Measurements from ENCODE around the gene ESRRG. TPM values are rescaled to one million over a fixed set of nuclear protein-coding genes. Genes with fewer than 3 reads are reported as not detected.

ESRRG gene
- total RNA-seq, 4 donors from 2014 or later: 0.76 to 7.0 (median 5.2) TPM

DNA sequence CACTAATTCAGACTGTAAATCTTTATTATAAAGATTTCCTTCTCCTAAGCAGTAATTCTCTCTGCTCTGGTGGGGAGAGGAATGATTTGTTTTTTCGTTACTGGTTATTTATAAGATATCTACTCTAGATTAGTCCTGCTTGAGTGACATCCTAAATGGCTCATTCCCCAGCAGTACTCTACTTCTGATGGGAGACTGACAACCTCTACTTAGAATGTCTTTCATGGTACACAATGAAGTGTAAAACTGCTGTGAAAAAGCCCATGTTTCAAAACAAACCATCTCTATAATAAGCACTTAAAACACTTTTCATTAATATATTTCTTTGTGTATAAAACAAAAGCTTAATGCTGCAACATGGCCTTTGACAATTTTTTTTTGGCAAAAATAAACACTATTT is 33.9 kb upstream of the ESRRG start:
- no peak for DNase-seq (ENCODE audit: low spot score in 2 of 2)
- WGBS, 2 donors: 80 to 84% methylated on average over 1 of the region's 1 CpG
- intact Hi-C loops (cut with DNase I; ENCODE audit: low total_unique reads): no loop called here
- TF ChIP-seq POLR2A (IDR thresholded peaks at IDR 0.05): no peak
- TF ChIP-seq, protein P1, sequence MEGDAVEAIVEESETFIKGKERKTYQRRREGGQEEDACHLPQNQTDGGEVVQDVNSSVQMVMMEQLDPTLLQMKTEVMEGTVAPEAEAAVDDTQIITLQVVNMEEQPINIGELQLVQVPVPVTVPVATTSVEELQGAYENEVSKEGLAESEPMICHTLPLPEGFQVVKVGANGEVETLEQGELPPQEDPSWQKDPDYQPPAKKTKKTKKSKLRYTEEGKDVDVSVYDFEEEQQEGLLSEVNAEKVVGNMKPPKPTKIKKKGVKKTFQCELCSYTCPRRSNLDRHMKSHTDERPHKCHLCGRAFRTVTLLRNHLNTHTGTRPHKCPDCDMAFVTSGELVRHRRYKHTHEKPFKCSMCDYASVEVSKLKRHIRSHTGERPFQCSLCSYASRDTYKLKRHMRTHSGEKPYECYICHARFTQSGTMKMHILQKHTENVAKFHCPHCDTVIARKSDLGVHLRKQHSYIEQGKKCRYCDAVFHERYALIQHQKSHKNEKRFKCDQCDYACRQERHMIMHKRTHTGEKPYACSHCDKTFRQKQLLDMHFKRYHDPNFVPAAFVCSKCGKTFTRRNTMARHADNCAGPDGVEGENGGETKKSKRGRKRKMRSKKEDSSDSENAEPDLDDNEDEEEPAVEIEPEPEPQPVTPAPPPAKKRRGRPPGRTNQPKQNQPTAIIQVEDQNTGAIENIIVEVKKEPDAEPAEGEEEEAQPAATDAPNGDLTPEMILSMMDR (IDR thresholded peaks at IDR 0.05): no peak
- no peak overlapping the region for H3K4me3 ChIP-seq (ENCODE audit: low read depth, poor library complexity, severe bottlenecking)

DNA sequence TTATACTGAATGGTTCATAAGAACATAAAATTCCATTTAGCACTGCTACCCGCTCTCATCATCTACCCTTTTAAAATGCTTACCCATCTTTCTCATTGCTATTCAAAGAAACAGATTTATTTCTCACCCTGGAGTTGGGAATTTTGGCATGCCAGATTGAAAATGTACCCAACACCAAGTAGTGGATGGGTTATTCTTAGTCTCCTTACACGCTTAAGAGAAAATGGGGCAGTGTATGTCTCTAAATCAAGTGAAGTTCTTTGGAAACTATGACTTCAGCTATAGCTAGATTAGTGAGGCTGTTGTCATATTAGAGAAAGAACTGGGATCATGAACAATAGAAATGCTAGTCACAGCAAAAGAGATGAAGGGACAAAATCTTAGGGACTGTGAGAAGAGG is 27.7 kb upstream of the ESRRG start:
- H3K4me3 ChIP-seq (ENCODE audit: low read depth, poor library complexity, severe bottlenecking): no peak overlapping the region
- TF ChIP-seq, protein P1 (IDR thresholded peaks at IDR 0.05): no peak
- TF ChIP-seq POLR2A (IDR thresholded peaks at IDR 0.05): no peak
- 85 to 99% methylated on average over 2 of the region's 2 CpGs for WGBS, 2 donors
- intact Hi-C loops (cut with DNase I; ENCODE audit: low total_unique reads): no loop called here
- DNase-seq (ENCODE audit: low spot score in 2 of 2): no peak

DNA sequence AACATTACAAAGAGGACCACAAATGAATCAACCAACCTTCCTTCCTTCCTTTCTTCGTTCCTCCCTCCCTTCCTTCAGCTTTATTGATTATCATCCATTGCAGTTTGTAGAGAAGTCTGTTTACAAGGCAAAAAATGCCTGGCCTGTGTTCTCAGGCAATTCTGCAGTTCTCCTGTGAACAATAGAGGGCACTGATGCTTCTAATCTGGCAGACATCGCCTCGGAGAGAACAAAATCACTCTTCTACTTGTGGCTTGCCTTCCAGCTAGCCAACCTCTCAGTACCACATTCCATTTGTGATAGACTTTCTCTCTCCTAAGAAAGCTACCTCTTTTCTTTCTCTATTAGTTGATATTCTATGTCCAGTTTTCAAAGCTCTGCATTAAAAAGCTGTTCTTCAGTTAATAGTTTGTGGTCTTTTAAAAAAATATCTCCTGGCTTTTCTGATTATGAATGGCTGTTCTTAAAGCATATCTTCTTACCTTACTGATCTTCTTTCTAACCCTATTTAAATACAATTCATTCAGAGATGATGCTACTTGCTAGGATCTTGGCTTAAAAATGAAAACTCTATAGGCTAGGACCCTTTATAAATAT is 26.9 kb upstream of the ESRRG start:
- intact Hi-C loops (cut with DNase I; ENCODE audit: low total_unique reads): no loop called here
- no peak overlapping the region for H3K4me3 ChIP-seq (ENCODE audit: low read depth, poor library complexity, severe bottlenecking)
- DNase-seq (ENCODE audit: low spot score in 2 of 2): no peak
- TF ChIP-seq, protein P1 (IDR thresholded peaks at IDR 0.05): no peak
- TF ChIP-seq POLR2A (IDR thresholded peaks at IDR 0.05): no peak
- WGBS, 2 donors: 6 to 7% methylated on average over 3 of the region's 3 CpGs

DNA sequence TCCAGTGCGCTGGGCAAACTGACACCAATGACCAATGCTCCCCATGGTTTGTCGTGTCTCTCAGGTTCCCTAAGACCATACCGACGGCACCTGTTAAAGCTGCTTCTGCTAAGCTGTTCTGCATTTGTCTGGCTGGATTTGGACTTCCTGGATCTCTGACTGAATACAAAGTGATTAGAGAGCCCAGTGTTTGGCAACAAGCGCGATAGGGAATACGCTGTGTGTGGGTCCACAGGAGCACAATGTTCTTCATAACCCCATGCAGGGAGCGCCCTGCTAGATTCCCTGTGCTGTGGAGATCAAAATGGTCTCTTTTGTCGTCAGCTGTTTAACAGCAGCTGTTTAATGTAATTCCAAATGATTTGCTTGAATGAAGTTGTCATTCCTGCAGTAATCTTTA is 26.0 kb upstream of the ESRRG start:
- no peak for DNase-seq (ENCODE audit: low spot score in 2 of 2)
- no peak for TF ChIP-seq POLR2A (IDR thresholded peaks at IDR 0.05)
- TF ChIP-seq, protein P1 (IDR thresholded peaks at IDR 0.05): no peak
- intact Hi-C loops (cut with DNase I; ENCODE audit: low total_unique reads): no loop called here
- 88 to 89% methylated on average over 9 of the region's 9 CpGs for WGBS, 2 donors
- no peak overlapping the region for H3K4me3 ChIP-seq (ENCODE audit: low read depth, poor library complexity, severe bottlenecking)

DNA sequence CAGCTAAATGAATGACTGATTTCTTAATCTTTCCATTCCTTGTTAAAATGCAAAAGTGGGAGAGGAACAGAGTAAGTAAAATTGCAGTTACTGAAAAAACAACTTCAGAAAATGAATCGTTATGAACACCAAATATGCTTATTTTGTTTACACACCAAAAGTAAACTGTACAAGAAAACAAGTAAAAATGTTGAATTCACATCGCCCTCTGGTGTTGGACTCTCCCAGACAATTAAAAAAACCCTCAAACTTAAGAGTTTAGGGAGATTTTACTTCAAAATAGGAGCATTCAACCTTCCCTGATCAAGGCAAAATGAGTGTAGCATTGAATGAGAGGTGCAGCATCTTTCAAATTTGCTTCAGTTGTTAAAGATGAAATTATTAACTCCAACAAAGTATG is 19.4 kb upstream of the ESRRG start:
- no peak for TF ChIP-seq POLR2A (IDR thresholded peaks at IDR 0.05)
- TF ChIP-seq, protein P1 (IDR thresholded peaks at IDR 0.05): no peak
- no peak for DNase-seq (ENCODE audit: low spot score in 2 of 2)
- H3K4me3 ChIP-seq (ENCODE audit: low read depth, poor library complexity, severe bottlenecking): no peak overlapping the region
- intact Hi-C loops (cut with DNase I; ENCODE audit: low total_unique reads): no loop called here
- WGBS, 2 donors: 27 to 38% methylated on average over 2 of the region's 2 CpGs

DNA sequence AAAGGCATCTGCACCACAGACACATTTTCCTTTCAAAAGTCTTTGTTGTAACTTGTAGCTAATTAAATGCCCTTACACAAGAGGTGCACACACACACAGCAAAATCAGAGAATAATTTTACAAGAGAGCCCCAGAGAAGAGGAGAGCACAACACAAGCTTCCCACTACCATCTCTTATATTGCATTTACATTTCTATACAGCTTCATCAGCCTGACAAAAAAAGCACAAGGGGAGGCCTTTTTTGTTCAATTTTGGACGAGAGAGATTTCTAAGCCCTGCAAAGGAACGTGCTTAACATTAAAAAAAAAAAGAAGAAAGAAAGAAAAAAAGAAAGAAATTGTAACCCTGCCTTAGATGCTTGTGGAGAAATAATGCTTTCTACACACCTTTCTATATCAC is 17.1 kb upstream of the ESRRG start:
- WGBS, 2 donors: 29 to 40% methylated on average over 2 of the region's 2 CpGs
- no peak for TF ChIP-seq POLR2A (IDR thresholded peaks at IDR 0.05)
- TF ChIP-seq, protein P1 (IDR thresholded peaks at IDR 0.05): no peak
- no peak overlapping the region for H3K4me3 ChIP-seq (ENCODE audit: low read depth, poor library complexity, severe bottlenecking)
- intact Hi-C loops (cut with DNase I; ENCODE audit: low total_unique reads): no loop called here
- DNase-seq (ENCODE audit: low spot score in 2 of 2): no peak

Measured in lower leg skin (tissue), 4 donors.